Activated CD8-positive, alpha-beta memory T cell treated with anti-CD3 and anti-CD28 coated beads, Interleukin-2, amount 50 U/mL, for 24 hours (primary cell): ENCODE measurements around the gene APMAP.
"Not testable (repeated sequence)": the region's sequence is repeated elsewhere in the genome, so short reads cannot be mapped to it uniquely, and the experiment has no call there.

ENCODE experiments used
- DNase-seq: peaks from one replicate; pipeline ENCODE4 v3.0.0-alpha.2; 2020; ENCODE audit errors: extremely low read depth

The APMAP gene

DNA sequence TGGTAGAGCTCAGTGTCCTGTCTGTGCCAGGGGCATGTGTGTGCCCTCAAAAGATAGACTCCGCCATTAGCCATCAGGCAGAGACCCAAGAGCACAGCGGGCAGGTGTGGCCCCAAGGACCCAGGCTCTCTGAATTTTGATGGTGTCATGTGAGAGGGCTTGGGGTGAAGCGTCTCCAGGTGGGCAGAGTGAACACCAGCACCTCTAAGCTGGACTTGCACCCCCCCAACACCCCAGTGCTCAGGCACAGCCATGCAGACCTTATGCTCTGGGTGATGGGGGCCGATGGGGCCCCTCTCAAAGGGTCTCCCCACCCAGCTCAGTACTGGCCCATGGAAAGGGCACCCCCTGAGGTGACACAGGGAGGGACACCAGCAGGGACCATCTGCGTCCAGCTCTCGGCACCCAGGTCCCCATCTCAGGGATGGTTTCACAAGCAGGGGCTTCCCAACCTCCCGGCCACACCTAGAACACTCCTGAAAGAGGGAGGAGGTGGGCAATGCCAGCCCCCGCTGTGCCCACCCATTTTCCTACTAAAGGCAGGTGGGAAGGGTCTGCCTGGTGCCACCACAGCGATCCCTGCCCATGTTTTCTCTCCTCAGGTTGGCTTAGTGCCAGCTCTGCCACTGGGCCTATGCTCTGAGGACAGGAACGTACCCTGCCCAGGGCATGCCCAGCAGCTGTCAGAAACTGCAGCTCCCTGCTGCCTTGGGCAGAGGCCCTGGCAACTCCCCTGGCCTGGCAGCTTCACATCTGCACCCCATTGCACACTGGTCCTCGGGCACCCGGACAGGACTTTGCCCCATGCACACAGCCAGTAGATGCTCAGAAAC lies 40.0 kb downstream of the APMAP start:
- no peak for DNase-seq

DNA sequence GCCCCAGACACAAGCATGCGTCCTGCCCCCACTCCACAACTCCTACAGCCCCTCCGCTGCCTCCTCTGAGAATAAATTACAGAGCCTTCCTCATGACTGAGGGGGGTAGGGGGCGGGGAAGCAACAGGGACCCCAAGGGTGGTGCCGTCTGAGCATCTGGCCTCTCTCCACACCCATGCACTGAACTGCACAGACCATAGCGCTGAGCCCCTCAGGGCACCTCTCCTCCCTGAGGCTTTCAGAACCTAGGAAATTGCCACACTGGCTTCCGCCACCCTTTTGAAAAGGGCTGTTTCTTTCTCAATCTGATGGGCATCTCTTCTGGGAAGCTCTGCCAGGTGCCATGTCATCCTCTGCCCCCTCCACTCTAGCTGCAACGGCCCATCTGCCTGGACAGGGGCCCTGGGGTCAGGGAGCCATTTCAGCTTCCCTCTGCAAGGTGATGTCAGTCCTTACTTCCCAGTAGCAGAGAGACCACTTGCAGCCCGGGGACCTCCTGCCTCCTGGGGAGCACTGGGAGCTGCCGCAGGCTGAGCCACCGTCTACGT lies 40.9 kb downstream of the APMAP start:
- DNase-seq = no peak

DNA sequence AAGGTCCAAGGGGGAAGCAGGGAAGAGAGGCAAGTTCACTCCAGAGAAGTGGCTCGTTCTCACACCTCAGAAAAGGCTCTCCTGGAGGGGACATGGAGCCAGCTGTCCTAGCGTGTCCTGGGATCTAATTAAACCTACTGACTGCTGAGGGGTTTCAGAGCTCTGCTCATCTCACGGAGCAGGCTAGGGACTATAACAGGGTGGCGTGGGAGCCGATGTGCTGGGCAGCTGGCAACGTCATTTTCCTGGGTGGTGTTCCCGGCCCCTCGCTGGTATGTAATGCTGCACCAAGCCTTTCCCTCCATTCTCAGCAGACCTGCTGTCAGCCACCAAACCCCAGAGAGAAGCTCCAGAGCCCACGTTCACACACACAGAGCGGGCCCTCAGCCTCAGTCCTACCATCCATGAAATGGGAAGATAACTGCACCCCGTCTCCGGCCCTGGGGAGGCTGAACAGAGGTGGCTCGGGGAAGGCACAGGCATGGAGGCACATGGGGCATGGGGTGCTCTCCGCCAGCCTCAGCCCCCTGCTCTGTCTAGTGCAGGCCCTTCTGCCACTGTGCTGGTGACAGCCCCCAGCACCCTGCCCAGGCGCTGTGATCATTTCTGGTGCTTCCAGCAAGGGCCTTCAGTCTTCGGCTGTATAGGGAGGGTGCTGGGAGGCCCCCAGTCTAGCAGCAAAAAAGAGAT lies 41.6 kb downstream of the APMAP start:
- DNase-seq = no peak

DNA sequence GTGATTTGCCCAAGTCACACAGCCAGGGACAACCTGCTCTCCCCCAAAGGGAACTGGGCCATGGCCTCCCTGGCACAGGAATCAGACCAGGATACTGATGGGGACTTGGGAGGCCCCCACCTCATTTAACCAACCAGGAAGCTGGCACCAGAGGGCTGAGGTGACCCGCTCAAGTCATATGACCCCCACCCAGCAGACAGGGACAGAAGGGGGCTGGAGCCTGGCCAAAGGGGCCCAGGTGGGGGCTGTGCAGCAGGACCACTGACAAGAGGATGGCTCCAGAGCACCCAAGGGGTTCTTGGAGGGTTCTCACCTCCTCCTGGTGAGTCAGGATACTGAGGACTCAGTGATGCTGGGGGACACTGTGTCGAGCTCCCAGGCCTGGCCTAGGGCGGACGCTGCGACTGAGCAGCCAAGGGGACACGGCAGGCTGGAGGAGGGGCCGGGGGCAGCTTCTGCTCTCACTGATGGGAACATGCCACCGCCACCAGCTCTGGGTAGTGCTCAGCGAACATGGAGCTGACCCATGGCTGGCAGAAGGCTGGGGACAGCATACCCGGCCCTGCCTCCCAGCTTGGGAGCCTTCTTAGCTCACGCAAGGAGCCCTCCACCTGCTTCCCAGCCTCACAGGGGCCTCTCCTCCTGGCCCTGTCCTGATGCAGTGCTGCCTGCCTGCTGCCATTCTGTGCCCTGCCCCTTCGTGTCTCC lies 42.3 kb downstream of the APMAP start:
- DNase-seq = no peak

DNA sequence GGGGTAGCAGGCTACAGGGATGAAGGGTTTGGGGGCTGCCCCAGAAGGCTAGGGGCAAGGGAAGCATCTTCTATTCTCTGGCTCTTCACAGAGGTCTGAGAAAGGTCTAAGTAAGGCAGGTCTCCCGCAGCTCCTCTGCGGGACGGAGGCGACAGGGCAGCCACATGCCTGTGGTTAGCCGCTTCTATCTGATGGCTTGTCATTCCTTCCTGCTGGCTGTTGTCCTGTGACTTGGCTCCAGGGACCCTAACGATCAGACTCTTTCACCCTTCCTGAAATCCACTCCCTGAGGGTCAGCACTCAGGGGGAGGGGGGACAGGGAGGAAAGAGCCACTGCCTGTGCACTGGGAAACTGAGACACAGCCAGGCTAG lies 42.8 kb downstream of the APMAP start:
- DNase-seq = no peak

DNA sequence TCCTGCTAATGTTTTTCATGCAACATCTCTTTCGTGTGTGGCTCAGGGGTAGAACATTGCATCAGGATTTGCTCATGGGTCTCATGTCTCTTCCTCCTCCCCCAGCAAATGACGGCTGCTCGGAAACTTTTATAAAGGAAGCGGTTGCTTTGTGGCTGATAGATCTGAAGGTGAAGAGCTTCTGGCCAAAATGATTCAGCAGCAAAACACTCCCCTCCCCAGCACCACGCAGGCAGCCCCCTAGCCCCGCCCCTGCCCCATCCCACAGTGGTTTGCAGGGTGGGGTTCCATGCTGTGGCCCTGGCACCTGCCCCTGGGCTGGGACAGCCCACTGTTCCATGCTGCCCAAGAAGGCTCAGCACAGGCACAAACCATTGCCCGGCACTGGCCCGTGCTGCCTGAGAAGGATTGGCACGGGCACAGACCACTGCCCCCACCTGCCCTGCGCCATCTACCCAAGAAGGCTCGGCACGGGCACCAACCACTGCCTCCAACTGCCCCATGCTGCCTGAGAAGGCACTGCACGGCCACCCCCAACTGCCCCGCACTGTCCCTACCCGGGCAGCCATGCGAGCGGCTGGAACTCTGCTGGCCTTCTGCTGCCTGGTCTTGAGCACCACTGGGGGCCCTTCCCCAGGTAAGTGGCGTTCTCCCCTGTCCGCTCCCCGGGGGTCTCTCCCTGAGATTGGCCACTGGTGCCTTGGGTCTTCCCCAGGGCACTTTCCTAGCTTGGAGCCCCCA lies 43.4 kb downstream of the APMAP start, which contains the start of gene CST7:
TSS of gene CST7 (plus strand) at position 331 of the 741 bp plus-strand sequence. CDS start at position 568, 237 bp downstream.
- DNase-seq = peak; percentile 75

DNA sequence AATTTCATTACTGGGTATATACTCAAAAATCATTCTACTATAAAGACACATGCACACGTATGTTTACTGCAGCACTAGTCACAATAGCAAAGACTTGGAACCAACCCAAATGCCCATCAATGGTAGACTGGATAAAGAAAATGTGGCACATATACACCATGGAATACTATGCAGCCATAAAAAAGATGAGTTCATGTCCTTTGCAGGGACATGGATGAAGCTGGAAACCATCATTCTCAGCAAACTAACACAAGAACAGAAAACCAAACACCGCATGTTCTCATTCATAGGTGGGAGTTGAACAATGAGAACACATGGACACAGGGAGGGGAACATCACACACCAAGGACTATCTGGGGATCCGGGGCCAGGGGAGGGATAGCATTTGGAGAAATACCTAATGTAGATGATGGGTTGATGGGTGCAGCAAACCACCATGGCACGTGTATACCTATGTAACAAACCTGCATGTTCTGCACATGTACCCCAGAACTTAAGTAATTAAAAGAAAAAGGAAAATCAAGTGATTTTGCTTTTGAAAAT lies 44.1 kb downstream of the APMAP start:
- not testable (repeated sequence) for DNase-seq

DNA sequence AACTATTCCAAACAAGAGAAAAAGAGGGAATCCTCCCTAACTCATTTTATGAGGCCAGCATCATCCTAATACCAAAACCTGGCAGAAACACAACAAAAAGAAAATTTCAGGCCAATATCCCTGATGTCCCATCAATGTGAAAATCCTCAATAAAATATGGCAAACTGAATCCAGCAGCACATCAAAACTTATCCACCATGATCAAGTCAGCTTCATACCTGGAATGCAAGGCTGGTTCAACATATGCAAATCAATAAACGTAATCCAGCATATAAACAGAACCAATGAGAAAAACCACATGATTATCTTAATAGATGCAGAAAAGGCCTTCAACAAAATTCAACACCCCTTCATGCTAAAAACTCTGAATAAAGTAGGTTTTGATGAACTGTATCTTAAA lies 46.2 kb downstream of the APMAP start:
- not testable (repeated sequence) for DNase-seq

DNA sequence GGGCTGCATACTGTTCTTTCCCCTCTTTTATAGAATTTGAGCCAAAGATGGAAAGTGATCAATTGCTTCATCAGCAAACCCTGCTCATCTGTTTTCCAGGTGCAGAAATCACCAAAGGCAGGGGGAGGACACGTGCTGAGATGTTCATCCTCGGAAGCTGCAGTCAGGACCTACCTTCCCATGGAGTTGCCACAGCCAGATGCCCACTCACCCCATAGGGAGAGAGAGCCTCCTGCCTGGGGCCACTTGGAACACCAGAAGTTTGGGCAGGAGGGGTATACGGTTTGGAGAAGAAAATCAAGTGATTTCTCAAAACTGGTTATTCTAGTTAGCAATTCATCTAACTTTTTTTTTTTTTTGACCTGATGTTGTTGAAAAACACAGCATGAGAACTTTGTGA lies 48.8 kb downstream of the APMAP start:
- no peak for DNase-seq

DNA sequence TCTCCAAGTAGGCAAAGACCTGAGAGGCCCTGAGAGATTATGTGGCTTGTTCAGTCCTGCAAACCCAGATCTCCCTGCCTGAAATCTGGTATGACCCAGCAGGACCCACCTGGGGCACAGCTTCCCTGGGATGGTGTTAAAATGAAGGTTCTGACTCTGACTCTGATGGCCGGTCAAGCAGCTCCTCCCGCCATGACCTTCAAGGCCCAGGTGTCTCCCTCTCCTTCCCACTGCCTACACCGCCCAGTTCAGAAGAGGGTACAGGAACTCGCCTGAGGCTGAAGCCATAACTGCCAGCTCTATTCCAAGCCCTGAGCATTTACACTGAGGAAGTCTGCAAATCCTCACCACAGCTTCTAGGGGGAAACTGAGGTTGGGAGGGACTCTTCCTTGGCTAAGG lies 49.4 kb downstream of the APMAP start:
- no peak for DNase-seq

DNA sequence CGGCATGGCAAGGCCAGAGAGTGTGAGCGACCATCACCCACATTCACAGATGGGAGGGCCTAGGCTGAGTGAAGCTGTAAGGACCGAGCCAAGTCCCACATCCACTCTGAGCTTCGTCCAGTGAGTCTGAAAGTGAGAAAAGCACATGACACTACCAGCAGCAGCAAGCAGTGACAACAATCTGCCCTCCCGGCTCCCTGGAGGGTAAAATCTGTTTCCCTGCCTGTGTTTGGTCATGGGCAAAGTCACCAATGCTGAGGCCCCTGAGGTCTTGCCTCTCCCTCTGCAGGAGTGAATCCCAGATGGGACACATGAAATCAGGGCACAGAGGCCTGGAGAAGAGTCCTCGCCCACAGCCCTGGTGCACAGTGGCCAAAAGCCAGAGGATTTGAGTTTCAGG lies 49.9 kb downstream of the APMAP start:
- DNase-seq = no peak

DNA sequence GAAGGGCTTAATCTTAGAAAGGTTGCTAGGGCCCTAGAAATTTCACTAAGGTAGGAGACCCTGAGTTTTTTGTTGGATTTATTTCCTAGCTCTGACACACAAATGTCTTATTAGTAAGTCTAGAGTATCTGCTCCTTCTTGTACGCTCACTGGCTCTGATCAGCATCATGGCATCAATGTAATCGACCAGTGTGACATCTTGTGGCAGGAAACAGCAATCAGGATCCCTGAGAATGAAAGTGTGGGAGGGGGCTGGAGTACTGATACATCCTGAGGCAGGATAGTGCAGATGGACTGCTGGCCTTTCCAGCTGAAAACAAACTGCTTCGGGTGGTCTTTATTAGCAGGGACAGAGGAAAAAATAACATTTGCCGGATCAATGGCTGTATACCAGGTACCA lies 53.5 kb downstream of the APMAP start:
- DNase-seq = no peak

DNA sequence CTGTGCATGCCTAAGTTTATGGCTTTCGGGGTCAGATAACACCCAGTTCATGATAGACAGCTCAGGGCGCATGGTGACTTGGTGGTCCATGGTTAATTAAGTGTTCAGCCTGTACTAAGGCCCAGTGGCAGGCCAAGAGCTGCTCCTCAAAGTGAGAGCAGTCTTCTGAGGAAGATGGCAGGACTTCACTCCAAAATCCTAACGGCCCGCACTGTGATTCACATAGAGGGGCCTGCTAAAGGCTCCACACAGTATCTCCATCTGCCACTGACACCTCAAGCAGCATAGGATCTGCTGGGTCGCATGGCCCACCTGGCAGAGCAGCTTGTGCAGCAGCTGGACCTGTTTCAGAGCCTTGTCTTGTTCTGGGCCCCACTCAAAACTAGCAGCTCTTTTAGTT lies 54.1 kb downstream of the APMAP start:
- no peak for DNase-seq

DNA sequence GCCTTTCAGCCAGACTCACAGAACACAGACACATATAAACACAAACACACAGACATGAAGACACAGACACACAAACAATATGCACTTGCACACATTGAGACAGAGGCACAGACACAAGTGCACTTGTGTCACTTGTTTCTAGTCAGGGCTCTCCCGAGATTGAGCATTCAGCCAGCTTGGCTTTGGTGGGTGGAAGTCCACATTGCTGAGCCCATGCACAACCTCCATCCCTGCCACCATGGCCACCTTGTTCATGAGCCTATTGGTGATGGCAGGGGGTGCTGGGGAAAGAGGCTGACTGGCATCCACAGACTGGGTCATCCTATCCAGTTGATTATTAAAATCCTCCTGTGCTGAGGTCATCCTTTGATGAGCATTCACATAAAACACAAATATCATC lies 55.0 kb downstream of the APMAP start:
- no peak for DNase-seq

DNA sequence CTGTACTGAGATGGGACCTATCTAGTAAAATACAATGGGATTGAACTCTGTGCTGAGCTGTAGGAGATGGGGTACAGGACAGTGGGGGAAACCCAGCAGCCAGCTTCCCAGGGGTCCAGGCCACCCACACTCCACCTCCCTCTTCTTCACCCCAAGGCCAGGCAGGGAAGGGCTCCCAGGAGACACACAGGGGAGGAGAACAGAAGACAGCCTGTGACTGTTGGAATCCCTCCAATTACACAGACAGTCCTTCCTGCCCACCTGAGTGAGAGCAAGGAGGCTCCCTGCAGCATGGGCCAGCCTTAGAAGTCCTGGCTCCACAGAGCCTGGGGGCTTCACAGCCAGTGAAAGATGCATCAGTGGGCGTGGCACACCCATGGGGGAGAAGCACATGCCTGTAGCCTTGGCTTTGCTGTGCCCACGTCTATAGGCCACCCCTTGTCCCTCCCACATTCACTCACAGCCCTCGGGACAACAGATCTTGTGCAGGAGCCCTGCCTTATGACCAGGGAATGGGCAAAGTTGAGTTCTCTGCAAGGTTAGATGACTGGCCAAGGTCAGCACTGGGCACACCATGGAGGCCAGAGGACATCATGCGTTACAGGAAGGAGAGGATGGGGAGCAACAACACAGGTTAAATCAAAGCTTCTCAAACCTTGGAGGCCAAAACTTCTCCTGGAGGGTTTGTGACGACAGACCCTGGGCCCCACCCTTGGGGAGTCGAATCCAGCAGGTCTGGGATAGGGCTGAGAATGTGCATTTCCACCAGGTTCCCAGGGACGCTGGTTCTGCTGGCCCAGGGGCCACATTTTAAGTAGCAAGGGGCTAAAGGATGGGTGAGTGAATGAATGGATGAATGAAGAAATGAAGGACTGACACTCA lies 55.8 kb downstream of the APMAP start:
- no peak for DNase-seq

DNA sequence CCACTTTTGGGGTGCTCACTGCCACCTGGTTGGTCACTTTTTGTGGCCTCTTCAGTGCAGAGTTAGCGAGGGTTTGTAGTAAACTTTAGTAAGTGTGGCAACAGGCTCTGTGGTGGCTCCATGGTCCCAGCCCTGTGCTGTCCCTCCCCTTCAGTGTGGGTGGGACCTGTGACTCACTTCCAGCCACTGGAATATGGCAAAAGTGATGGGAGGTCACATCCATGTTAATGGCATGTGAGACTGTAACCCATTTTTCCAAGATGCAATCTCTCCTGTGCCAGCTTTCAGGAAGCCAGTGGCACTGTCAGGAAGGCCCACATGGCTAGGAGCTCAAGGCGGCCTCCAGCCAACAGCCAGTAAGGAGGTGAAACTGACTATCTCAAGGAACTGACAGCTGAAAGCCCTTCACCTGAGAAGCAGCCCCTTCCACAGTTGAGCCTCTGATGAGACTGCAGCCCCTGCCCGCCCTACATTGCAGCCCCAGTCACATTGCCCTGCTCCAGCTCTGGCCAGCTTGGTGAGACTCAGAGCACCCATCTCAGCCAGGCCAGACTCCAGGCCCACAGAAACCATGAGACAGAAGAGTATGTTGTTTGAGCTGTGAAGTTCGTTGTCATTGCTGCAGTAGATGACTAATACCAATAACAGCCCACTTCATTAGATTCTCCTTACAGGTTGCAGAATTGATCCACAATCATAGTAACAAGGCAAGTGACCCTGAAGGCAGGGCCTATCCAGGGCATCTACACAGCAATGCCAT lies 56.6 kb downstream of the APMAP start:
- no peak for DNase-seq

DNA sequence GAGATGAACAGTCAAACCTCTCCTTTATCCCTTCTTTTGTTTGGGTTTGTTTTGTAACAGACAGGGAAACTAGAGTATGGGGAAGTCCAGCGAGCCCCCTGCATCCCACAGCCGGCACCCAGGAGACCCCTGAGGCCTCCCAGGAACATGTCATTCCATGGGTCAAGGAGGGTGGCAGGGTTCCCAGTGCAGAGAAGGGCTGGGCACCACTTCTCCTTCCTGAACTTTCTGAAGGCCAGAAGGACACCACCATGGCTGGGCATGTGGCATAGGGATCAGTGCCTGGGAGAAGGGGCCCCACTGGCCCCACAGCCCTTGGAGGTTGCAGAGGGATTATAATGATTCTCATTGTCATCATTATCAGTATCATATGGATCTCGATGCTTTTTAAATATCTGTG lies 57.4 kb downstream of the APMAP start:
- DNase-seq = no peak

DNA sequence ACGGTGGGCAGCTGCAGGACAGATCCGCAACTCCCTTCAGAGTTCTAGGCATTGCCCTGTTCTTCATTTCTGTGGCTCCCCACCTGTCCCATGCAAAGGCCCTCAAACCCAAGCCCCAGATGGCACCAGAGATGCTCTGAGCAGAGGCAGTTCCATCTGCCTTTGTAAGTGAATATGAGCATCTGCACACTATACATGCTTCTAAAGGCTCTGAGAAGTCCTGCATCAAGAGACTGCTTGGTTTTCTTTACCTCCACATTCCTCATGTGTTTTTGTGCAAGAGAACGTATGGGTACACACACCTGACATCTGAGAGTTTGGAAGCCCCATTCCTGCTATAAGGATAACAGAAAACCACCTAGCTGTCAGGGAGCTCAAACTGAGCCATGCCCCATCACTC lies 57.8 kb downstream of the APMAP start:
- no peak for DNase-seq

DNA sequence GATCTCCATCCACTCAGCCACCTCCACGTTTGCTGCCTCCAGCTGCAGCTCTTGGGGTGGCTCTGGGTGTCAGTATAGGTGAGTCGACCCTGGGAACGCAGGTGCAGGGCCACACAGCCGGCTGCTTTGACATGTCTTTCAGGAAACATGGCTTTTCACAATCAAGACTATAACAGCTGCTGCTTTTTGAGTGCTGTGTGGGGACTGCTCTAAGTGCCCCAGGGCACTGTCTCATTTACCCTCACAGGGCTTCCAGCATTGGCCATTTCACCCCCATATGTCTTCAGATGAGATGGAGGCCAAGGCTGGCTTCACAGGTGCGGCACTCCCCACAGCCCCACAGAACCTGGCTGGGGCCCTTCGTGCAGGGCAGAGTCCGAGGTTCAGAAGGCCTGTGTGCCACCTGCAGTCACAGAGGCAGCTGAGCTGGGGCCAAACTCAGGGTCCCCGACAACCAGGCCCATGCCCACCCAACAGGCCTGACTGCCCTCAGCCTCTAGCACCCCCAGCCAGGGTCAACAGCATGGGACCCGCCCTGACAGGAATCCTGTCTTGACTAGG lies 58.4 kb downstream of the APMAP start:
- DNase-seq = no peak
